Osteocyte (in vitro differentiated cells): ENCODE measurements around the gene ABCG4. TPM values are rescaled to one million over a fixed set of nuclear protein-coding genes. Genes with fewer than 3 reads are reported as not detected.
"Not testable (repeated sequence)": the region's sequence is repeated elsewhere in the genome, so short reads cannot be mapped to it uniquely, and the experiment has no call there.

Experiments
- DNase-seq: peaks from one replicate; pipeline ENCODE4 v3.0.0; 2021; ENCODE audit warnings: mixed read lengths; ENCODE audit not compliant: unreplicated experiment; ENCODE audit errors: extremely low spot score
- H3K27ac Mint-ChIP-seq: one replicate; pipeline ENCODE4 v1.8.0; 2021; ENCODE audit warnings: mild to moderate bottlenecking, mixed read lengths; ENCODE audit not compliant: unreplicated experiment
- H3K27me3 Mint-ChIP-seq: one replicate; pipeline ENCODE4 v1.8.0; 2021; ENCODE audit warnings: mixed read lengths; ENCODE audit not compliant: unreplicated experiment
- H3K36me3 Mint-ChIP-seq: one replicate; pipeline ENCODE4 v1.8.0; 2021; ENCODE audit warnings: mixed read lengths; ENCODE audit not compliant: unreplicated experiment
- H3K4me1 Mint-ChIP-seq: one replicate; pipeline ENCODE4 v1.8.0; 2021; ENCODE audit warnings: mixed read lengths; ENCODE audit not compliant: unreplicated experiment
- H3K4me3 Mint-ChIP-seq: one replicate; pipeline ENCODE4 v1.8.0; 2021; ENCODE audit warnings: mild to moderate bottlenecking, moderate library complexity, mixed read lengths; ENCODE audit not compliant: unreplicated experiment
- H3K9me3 Mint-ChIP-seq: one replicate; pipeline ENCODE4 v1.8.0; 2021; ENCODE audit warnings: mixed read lengths; ENCODE audit not compliant: unreplicated experiment
- total RNA-seq: library from RNA; stranded (reverse); gene quantifications from 2 replicates; pipeline ENCODE4 v1.2.1, GENCODE V29; 2021
- TF ChIP-seq, protein P1 (sequence below): fragments of 200-600 bp; sonication (generic); IDR thresholded peaks from 2 replicates; pipeline ENCODE4 v1.5.0; 2021; ENCODE audit warnings: antibody characterized with exemption, mild to moderate bottlenecking, moderate library complexity

The ABCG4 gene
- total RNA-seq, 1 donor from 2014 or later: 0.75 TPM

DNA sequence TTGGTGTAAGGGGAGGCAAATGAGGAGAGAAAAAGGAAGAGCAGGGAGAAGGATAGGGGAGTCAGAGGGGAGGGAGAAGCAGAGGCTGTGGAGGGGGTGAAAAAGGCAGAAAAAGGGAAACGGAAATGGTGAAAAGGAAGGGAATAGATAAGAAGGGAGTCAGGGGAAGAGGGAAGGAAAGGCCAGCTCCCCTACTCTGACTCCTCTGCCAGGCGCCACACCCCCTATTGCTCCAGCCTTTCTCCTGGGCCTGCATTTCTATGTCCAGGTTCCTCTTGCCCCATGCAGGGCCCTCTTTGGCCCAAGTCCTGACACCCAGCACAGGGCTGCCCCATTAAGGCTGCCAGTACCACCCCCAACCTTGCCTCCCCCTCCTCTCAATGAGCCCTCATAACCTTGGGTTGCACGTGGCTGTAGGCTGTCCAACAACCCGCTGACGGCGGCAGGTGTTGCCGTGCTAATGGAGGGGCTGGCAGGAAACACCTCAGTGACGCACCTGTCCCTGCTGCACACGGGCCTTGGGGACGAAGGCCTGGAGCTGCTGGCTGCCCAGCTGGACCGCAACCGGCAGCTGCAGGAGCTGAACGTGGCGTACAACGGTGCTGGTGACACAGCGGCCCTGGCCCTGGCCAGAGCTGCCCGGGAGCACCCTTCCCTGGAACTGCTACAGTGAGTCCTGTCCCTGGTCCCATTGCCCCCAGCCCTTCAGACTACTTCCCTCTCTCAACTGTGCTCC lies 33.0 kb downstream of the ABCG4 start:
- TF ChIP-seq, protein P1, sequence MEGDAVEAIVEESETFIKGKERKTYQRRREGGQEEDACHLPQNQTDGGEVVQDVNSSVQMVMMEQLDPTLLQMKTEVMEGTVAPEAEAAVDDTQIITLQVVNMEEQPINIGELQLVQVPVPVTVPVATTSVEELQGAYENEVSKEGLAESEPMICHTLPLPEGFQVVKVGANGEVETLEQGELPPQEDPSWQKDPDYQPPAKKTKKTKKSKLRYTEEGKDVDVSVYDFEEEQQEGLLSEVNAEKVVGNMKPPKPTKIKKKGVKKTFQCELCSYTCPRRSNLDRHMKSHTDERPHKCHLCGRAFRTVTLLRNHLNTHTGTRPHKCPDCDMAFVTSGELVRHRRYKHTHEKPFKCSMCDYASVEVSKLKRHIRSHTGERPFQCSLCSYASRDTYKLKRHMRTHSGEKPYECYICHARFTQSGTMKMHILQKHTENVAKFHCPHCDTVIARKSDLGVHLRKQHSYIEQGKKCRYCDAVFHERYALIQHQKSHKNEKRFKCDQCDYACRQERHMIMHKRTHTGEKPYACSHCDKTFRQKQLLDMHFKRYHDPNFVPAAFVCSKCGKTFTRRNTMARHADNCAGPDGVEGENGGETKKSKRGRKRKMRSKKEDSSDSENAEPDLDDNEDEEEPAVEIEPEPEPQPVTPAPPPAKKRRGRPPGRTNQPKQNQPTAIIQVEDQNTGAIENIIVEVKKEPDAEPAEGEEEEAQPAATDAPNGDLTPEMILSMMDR: no peak
- Mint-ChIP-seq H3K4me3 (no peak overlapping the region), H3K36me3 (peaks cover 3% of the 10 kb centered on the region), H3K27ac (no peak overlapping the region), H3K27me3 (peaks cover 3% of the 10 kb centered on the region), H3K4me1 (peaks cover 9% of the 10 kb centered on the region), H3K9me3 (no peaks in the 10 kb centered on the region)
- no peak for DNase-seq

DNA sequence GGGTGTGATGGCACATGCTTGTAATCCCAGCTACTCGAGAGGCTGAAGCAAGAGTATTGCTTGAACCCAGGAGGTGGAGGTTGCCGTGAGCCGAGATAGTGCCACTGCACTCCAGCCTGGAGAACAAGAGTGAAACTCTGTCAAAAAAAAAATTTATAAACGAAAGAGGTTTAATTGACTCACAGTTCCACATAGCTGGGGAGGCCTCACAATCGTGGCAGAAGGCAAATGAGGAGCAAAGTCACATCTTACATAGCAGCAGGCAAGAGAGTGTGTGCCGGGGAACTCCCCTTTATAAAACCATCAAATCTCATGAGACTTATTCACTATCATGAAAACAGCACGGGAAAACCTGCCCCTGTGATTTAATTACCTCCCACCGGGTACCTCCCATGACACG lies 35.5 kb downstream of the ABCG4 start:
- H3K27ac Mint-ChIP-seq, H3K36me3 Mint-ChIP-seq, H3K27me3 Mint-ChIP-seq, H3K9me3 Mint-ChIP-seq, H3K4me1 Mint-ChIP-seq, DNase-seq, H3K4me3 Mint-ChIP-seq: not testable (repeated sequence)

DNA sequence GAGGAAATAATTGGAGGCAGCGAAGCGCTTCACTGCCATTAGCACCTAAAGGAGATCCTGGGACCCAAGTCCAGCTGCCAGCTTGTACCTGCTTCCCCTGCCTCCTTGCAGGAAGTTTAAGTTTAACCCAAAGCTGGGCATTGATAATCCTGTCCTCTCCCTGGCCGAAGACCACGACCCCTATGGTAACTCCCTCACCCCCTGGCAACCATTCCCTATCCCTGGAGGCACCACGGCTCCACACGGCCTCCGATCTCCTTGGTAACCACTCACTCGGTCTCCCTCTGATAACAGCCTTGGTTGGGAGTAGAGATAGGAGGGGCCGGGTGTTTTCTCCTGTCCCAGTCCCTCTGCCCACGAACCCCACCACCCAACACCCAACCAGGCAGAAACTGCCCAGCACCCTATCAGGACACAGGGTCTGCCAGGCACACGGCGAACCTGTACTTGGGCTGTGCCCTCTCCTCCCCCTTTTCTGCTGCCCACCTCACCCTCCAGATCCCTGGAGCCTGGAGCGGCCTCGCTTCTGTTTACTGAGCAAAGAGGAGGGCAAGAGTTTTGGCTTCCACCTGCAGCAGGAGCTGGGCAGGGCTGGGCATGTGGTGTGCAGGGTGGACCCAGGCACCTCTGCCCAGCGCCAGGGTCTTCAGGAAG lies 37.3 kb downstream of the ABCG4 start:
- no peaks in the 10 kb centered on the region for H3K9me3 Mint-ChIP-seq
- H3K4me3 Mint-ChIP-seq: no peak overlapping the region
- TF ChIP-seq, protein P1: no peak
- H3K27me3 Mint-ChIP-seq: peaks cover 9% of the 10 kb centered on the region
- H3K27ac Mint-ChIP-seq: no peak overlapping the region
- DNase-seq: no peak
- no peaks in the 10 kb centered on the region for H3K36me3 Mint-ChIP-seq
- no peaks in the 10 kb centered on the region for H3K4me1 Mint-ChIP-seq

DNA sequence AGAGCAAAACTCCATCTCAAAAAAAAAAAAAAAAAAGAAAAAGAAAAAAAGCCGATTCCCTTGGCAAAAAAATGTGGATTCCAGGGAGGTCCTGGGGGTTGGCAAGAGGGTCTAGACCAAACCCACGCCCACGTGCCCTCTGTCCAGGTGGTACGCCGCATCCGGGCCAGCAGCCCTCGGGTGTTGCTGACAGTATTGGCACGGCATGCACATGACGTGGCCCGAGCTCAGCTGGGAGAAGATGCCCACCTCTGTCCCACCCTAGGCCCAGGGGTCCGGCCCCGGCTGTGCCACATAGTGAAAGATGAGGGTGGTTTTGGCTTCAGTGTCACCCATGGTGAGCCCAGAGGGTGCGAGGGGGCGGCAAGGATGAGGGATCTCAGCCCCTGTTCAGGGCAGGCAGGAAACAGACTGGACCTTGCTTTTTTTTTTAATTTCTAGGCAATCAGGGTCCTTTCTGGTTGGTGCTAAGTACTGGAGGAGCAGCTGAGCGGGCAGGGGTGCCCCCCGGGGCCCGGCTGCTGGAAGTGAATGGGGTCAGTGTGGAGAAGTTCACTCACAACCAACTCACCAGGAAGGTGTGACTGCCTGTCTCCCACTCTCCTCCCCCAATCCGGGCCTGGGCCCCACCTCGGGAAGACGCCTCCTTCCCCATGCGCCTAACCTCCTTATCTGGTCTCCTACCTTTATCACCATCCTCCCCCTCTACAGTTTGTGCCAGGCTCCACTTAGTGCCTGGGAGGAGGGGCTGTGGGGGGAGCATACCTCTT lies 38.5 kb downstream of the ABCG4 start:
- no peaks in the 10 kb centered on the region for H3K4me1 Mint-ChIP-seq
- H3K9me3 Mint-ChIP-seq: no peaks in the 10 kb centered on the region
- H3K36me3 Mint-ChIP-seq: no peaks in the 10 kb centered on the region
- H3K27me3 Mint-ChIP-seq: peaks cover 9% of the 10 kb centered on the region
- TF ChIP-seq, protein P1: no peak
- H3K27ac Mint-ChIP-seq: no peak overlapping the region
- H3K4me3 Mint-ChIP-seq: no peak overlapping the region
- no peak for DNase-seq

DNA sequence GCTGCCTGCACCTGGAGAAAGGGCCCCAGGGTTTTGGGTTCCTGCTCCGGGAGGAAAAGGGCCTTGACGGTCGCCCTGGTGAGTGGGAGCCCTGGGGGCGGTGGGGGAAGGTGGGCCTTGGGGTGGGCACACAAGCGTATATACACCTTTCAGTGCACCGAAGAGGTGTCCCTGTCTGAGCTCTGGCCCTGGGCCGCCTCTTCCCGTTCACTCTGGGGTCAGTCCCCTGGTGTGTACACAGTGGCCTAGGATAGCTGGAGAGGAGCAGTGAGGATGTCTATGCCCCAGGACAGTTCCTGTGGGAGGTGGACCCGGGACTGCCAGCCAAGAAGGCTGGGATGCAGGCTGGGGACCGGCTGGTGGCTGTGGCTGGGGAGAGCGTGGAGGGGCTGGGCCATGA lies 39.2 kb downstream of the ABCG4 start:
- no peak for DNase-seq
- H3K27ac Mint-ChIP-seq: no peak overlapping the region
- no peaks in the 10 kb centered on the region for H3K4me1 Mint-ChIP-seq
- H3K27me3 Mint-ChIP-seq: peaks cover 9% of the 10 kb centered on the region
- H3K9me3 Mint-ChIP-seq: no peaks in the 10 kb centered on the region
- no peak overlapping the region for H3K4me3 Mint-ChIP-seq
- TF ChIP-seq, protein P1: no peak
- H3K36me3 Mint-ChIP-seq: no peaks in the 10 kb centered on the region
